DND-41 (cell line): ENCODE measurements around the gene GNA14.

ENCODE experiments used
- ATAC-seq: fragments of 200-7000 bp; cut with Tn5 transposase; 3 replicates; pipeline ENCODE4 v1.9.1; 2021; ENCODE audit warnings: low read depth; ENCODE audit not compliant: insufficient read depth
- DNase-seq: peaks from one replicate; pipeline ENCODE4 v3.0.0-alpha.2; 2020
- H2AFZ ChIP-seq: 2 replicates; pipeline ENCODE4 v1.6.0; 2012; ENCODE audit warnings: low read depth, low read length
- H3K27ac ChIP-seq: 2 replicates; pipeline ENCODE4 v1.5.1; 2012; ENCODE audit warnings: low read length, inconsistent platforms
- H3K27me3 ChIP-seq: fragments of 200-600 bp; sonication (generic); 2 replicates; pipeline ENCODE4 v1.6.0; 2012; ENCODE audit warnings: low read length, mild to moderate bottlenecking, inconsistent platforms; ENCODE audit not compliant: insufficient read depth, poor library complexity
- H3K36me3 ChIP-seq: 2 replicates; pipeline ENCODE4 v1.5.1; 2012; ENCODE audit warnings: low read length, inconsistent platforms; ENCODE audit not compliant: insufficient read depth
- H3K4me1 ChIP-seq: 2 replicates; pipeline ENCODE4 v1.5.1; 2012; ENCODE audit warnings: mild to moderate bottlenecking, low read length; ENCODE audit not compliant: insufficient read depth
- H3K4me2 ChIP-seq: 2 replicates; pipeline ENCODE4 v1.6.0; 2012; ENCODE audit warnings: mild to moderate bottlenecking, moderate library complexity, low read length, inconsistent platforms; ENCODE audit not compliant: insufficient read depth
- H3K4me3 ChIP-seq, 2 experiments: fragments of 200-600 bp in 1 of 2; shearing (Covaris generic) in 1 of 2; 2 replicates each; pipeline ENCODE4 v1.5.1; 2012 to 2016; ENCODE audit warnings: inconsistent platforms in 2 of 2, low read length in 2 of 2, mild to moderate bottlenecking in 2 of 2, low read depth in 1 of 2, moderate library complexity in 1 of 2
- H3K79me2 ChIP-seq: 2 replicates; pipeline ENCODE4 v1.6.0; 2012; ENCODE audit warnings: low read length, inconsistent platforms; ENCODE audit not compliant: insufficient read depth
- H3K9ac ChIP-seq: 2 replicates; pipeline ENCODE4 v1.6.0; 2012; ENCODE audit warnings: low read depth, mild to moderate bottlenecking, inconsistent platforms, low read length, moderate library complexity
- H3K9me3 ChIP-seq: 2 replicates; pipeline ENCODE4 v1.5.1; 2012; ENCODE audit warnings: low read length, moderate library complexity, mild to moderate bottlenecking, inconsistent platforms; ENCODE audit not compliant: insufficient read depth, severe bottlenecking
- H4K20me1 ChIP-seq: 2 replicates; pipeline ENCODE4 v1.6.0; 2012; ENCODE audit warnings: low read length; ENCODE audit not compliant: insufficient read depth
- EZH2 ChIP-seq: IDR thresholded peaks from 3 replicates; pipeline ENCODE4 v1.6.1; 2012; ENCODE audit warnings: borderline replicate concordance, low read depth, mild to moderate bottlenecking, moderate library complexity, low read length, inconsistent platforms; ENCODE audit not compliant: severe bottlenecking
- TF ChIP-seq, protein P1 (sequence below): IDR thresholded peaks from 2 replicates; pipeline ENCODE4 v1.5.1; 2012; ENCODE audit warnings: borderline replicate concordance, low read length, moderate library complexity, mild to moderate bottlenecking; ENCODE audit not compliant: poor library complexity, severe bottlenecking; ENCODE audit errors: extremely low read depth

Gene GNA14

DNA sequence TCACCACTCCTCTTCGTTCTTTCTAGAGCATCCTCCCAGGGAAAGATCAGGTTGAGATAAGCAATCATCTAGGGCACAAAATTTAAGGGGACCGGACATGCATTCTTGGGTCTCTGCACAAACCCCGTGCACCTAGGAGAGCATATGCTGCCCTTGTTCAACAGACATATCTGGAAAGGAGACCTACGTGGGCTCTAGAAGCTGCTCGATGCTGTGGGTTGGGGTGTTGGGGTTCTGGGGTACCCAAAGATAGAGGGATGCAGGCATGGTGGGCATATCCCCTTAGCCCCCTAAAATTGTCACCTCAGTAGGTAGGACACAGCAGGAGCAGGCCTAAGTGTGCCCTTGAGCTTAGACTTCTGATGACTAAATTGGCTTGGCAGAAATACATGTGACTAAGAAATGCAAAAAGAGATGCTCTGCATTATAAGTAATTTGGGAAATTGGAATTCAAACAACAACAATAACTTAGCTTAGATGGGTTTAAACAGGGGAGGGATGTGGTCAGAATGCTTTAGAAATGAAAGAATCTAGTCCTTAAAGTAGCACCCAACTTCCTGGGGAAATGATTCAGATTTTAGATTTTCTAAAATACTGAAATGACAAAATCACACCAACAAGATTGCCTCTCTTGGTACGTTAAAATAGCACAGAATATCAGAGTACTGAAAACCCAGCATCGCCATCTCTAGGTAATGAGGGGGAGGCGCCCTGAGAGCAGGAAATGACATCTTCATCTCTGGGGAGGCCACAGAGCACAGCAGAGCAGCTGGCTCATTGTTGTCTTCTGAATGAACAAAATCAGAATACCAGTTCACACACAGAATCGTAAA lies 172.3 kb downstream of the GNA14 start:
- Histone ChIP-seq H3K36me3 (no peaks in the 10 kb centered on the region), H3K27me3 (no peaks in the 10 kb centered on the region), H3K4me2 (peak overlapping the region; percentile 33), H3K27ac (peak overlapping the region; percentile 70), H2AFZ (peak overlapping the region; percentile 54), H3K4me1 (peaks cover 18% of the 10 kb centered on the region), H3K9me3 (no peaks in the 10 kb centered on the region), H3K4me3 (no peak overlapping the region), H3K79me2 (no peaks in the 10 kb centered on the region), H4K20me1 (no peaks in the 10 kb centered on the region), H3K9ac (no peak overlapping the region)
- no peak for TF ChIP-seq EZH2
- TF ChIP-seq, protein P1, sequence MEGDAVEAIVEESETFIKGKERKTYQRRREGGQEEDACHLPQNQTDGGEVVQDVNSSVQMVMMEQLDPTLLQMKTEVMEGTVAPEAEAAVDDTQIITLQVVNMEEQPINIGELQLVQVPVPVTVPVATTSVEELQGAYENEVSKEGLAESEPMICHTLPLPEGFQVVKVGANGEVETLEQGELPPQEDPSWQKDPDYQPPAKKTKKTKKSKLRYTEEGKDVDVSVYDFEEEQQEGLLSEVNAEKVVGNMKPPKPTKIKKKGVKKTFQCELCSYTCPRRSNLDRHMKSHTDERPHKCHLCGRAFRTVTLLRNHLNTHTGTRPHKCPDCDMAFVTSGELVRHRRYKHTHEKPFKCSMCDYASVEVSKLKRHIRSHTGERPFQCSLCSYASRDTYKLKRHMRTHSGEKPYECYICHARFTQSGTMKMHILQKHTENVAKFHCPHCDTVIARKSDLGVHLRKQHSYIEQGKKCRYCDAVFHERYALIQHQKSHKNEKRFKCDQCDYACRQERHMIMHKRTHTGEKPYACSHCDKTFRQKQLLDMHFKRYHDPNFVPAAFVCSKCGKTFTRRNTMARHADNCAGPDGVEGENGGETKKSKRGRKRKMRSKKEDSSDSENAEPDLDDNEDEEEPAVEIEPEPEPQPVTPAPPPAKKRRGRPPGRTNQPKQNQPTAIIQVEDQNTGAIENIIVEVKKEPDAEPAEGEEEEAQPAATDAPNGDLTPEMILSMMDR, result peak; percentile 28
- ATAC-seq, result peak; percentile 99
- DNase-seq, result peak; percentile 67

DNA sequence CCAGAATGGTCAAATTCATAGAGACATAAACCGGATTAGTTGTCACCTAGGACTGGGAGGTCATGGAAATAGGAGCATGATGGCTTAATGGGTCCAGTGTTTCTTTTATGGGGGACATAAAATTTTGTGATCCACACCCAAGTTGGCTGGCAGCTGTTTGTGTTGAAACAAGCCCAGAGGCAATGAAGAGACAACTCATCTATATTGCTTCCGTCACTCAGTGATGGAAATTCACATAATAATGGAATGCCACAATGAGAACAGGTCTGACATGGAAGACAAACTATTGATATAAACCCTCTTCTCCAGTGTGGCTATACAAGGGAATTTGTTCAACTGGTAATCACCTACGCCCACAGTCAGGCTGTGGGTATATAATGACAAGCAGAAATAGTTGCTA lies 173.2 kb downstream of the GNA14 start:
- Histone ChIP-seq H4K20me1 (no peaks in the 10 kb centered on the region), H3K4me3 (no peak overlapping the region), H3K27ac (no peak overlapping the region), H3K9ac (no peak overlapping the region), H3K9me3 (no peaks in the 10 kb centered on the region), H3K4me2 (no peak overlapping the region), H2AFZ (no peak overlapping the region), H3K4me1 (peaks cover 18% of the 10 kb centered on the region), H3K36me3 (no peaks in the 10 kb centered on the region), H3K79me2 (no peaks in the 10 kb centered on the region), H3K27me3 (no peaks in the 10 kb centered on the region)
- ATAC-seq, result no peak
- no peak for TF ChIP-seq EZH2
- TF ChIP-seq, protein P1, result no peak
- no peak for DNase-seq

DNA sequence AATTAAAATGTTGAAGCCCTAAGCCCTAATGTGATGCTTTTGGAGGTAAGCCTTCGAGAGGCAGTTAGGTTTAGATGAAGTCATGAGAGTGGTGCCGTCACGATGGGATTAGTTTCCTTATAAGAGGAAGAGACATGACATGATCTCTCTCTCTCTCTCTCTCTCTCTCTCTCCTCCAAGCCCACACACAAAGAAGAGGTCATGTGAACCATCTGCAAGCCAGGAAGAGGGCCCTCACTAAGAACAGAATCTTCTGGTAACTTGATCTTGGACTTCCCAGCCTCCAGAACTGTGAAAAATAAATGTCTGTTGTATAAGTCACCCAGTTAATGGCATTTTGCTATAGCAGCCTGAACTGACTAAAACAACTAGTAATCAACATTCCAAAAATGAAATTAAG lies 175.5 kb downstream of the GNA14 start:
- Histone ChIP-seq H3K4me3 (no peak overlapping the region), H4K20me1 (no peaks in the 10 kb centered on the region), H3K4me1 (peaks cover 18% of the 10 kb centered on the region), H3K79me2 (no peaks in the 10 kb centered on the region), H2AFZ (no peak overlapping the region), H3K9me3 (no peaks in the 10 kb centered on the region), H3K36me3 (no peaks in the 10 kb centered on the region), H3K4me2 (no peak overlapping the region), H3K27me3 (no peaks in the 10 kb centered on the region), H3K9ac (no peak overlapping the region), H3K27ac (no peak overlapping the region)
- no peak for TF ChIP-seq EZH2
- TF ChIP-seq, protein P1, result no peak
- DNase-seq, result no peak
- ATAC-seq, result no peak
